Neuron (in vitro differentiated cells): Measurements from ENCODE around the gene ATXN7L1.

ENCODE experiments used
- H2AFZ ChIP-seq: one replicate; pipeline ENCODE4 v1.6.1; 2013; ENCODE audit warnings: low read depth, mild to moderate bottlenecking, inconsistent platforms, low read length, moderate library complexity
- H3K27me3 ChIP-seq: one replicate; pipeline ENCODE4 v1.6.1; 2013; ENCODE audit warnings: low read length; ENCODE audit not compliant: insufficient read depth
- H3K36me3 ChIP-seq: one replicate; pipeline ENCODE4 v1.6.1; 2013; ENCODE audit warnings: low read length; ENCODE audit not compliant: insufficient read depth
- H3K4me1 ChIP-seq: one replicate; pipeline ENCODE4 v1.6.1; 2013; ENCODE audit warnings: low read length; ENCODE audit not compliant: insufficient read depth
- H3K4me3 ChIP-seq: 2 replicates; pipeline ENCODE4 v1.5.1; 2013; ENCODE audit warnings: mild to moderate bottlenecking, low read length, moderate library complexity
- H3K9me3 ChIP-seq: one replicate; pipeline ENCODE4 v1.6.1; 2013; ENCODE audit warnings: low read length

The ATXN7L1 gene

DNA sequence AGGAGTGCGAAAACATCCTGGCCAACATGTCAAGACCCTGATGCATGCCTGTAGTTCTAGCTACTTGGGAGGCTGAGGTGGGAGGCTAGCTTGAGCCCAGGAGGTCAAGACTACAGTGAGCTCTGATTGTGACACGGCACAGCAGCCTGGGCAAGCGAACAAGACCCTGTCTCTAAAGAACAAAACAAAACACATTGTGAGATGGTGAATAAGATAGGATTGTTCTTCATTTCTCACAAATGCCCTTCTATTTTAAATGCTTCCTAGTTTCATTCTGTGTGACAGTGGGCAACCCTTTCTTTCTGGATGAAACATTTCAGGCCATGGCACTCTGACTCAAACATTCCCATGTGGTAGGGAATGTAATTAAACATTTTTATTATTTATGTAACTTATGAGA is 308.6 kb downstream of the ATXN7L1 start:
- Histone ChIP-seq H3K9me3 (no peaks in the 10 kb centered on the region), H2AFZ (no peak overlapping the region), H3K27me3 (no peaks in the 10 kb centered on the region), H3K4me1 (no peaks in the 10 kb centered on the region), H3K4me3 (no peak overlapping the region), H3K36me3 (peaks cover 42% of the 10 kb centered on the region)

DNA sequence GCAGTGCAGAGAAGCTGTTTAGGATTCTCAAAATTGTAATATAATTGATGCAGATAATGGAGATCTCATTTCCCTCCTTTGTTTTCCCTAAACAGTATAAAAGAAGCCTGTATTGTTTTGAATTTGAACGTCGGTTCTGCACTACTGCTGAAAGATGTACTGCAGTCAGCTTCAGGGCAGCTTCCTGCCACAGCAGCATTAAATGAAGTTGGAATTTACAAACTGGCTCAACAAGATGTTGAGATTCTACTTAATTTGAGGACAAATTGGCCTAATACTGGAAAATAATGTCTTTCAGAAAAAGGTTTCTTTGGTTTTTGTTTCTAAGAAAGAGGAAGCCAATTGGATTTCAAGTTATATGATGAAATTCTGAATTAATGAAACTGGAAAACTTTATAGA is 309.4 kb downstream of the ATXN7L1 start:
- no peaks in the 10 kb centered on the region for H3K27me3 ChIP-seq
- no peaks in the 10 kb centered on the region for H3K9me3 ChIP-seq
- H3K36me3 ChIP-seq: peaks cover 49% of the 10 kb centered on the region
- no peak overlapping the region for H2AFZ ChIP-seq
- no peak overlapping the region for H3K4me3 ChIP-seq
- no peaks in the 10 kb centered on the region for H3K4me1 ChIP-seq

DNA sequence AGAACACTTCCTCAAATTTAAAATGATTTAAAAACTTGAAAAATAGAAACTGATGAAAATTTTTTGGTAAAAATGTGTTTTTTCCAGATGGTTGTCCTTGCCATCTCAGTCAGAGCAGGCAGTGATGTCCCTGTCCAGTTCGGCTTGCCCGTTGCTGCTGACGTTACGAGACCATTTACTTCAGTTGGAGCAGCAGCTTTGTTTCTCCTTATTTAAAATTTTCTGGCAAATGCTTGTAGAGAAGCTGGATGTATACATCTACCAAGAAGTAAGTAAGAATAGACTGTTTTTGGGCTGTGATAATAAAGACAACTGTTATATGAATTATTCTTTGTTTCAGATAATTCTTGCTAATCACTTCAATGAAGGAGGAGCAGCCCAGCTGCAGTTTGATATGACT is 311.2 kb downstream of the ATXN7L1 start:
- Histone ChIP-seq H3K27me3 (no peaks in the 10 kb centered on the region), H3K4me1 (no peaks in the 10 kb centered on the region), H3K9me3 (no peaks in the 10 kb centered on the region), H3K36me3 (peaks cover 56% of the 10 kb centered on the region), H2AFZ (no peak overlapping the region), H3K4me3 (no peak overlapping the region)

DNA sequence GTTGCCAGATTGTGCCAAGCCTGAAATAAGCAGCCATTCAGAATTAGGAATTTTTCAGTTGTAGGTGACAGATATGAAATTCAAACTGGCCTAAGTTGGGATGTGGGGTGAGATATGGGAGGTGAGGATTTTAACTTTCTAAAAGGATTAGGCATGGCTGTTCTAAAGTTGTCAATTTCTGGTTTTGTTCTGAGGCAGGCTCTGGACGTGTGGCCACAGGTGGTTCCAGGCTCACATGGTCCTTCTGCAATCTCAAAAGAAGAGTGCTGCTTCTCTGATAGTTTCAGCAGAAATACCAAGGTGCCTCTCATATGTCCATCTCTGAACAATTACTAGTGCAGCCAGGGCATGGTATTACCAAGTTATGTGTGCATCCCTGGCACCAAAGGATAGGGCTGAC is 316.5 kb downstream of the ATXN7L1 start:
- H3K4me1 ChIP-seq: no peaks in the 10 kb centered on the region
- no peak overlapping the region for H2AFZ ChIP-seq
- no peak overlapping the region for H3K4me3 ChIP-seq
- H3K9me3 ChIP-seq: no peaks in the 10 kb centered on the region
- peaks cover 46% of the 10 kb centered on the region for H3K36me3 ChIP-seq
- no peaks in the 10 kb centered on the region for H3K27me3 ChIP-seq
